KG1 (cell line): Measurements from ENCODE around the gene ADAMTS12.

ENCODE experiments used
- DNase-seq: peaks from one replicate; lab custom pipeline; 2025; lab: John Stamatoyannopoulos, UW

ADAMTS12 gene

GRCh38 chr5:33475706-33476105 is 416.1 kb downstream of the ADAMTS12 start:
- DNase-seq, result no peak

DNA sequence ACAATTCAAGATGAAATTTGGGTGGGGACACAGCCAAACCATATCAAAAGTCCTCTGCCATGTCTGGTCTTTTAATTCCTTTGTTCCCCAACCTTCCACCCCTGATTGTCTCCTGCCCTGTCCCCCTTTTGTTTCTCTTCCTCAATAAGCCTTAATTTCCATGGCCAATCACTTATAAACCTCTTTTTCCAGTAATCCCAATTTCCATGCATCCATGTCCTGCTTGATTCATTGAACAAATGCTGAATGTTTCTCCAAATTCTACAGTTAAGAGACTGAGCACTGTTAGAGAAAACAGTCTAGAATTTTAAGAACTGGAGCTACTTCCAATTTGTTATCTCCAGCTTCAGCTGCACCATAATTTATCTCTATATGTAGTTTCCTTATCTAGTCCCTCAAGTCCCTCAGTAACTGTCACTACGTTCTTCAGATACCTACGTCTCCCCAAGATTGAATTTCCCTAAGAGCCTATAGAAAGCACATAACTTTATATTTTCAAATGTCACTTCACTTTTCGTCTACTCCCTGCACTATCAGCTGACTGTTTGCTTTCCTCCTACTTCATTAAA is 416.8 kb downstream of the ADAMTS12 start:
- no peak for DNase-seq

- DNase-seq, result no peak
These were observed 417.8 kb downstream of the ADAMTS12 start for GRCh38 chr5:33474004-33474403.
